Measurements from ENCODE around the gene FRS3. TPM values are rescaled to one million over a fixed set of nuclear protein-coding genes. Genes with fewer than 3 reads are reported as not detected.

Gene FRS3
- total and polyA plus RNA-seq, 2 of the 13 experiments (the other 11 are each of a cell fraction or from before 2014, with no cell fraction given): 3.0 to 7.4 TPM

- TF ChIP-seq ZHX1 (CRISPR knock-in tag; IDR thresholded peaks at IDR 0.05; ENCODE audit: low read depth) (no peak), PHF5A (CRISPR knock-in tag; IDR thresholded peaks at IDR 0.05; ENCODE audit: low read depth, unreplicated experiment) (no peak), AHDC1 (CRISPR knock-in tag; IDR thresholded peaks at IDR 0.05; ENCODE audit: borderline replicate concordance) (no peak), ARHGAP35 (CRISPR knock-in tag; IDR thresholded peaks at IDR 0.05; ENCODE audit: borderline replicate concordance) (0 out of 2 replicates have a peak, but pooled peaks have one; percentile 67), EED (CRISPR knock-in tag; IDR thresholded peaks at IDR 0.05) (no peak), ZNF576 (CRISPR knock-in tag; IDR thresholded peaks at IDR 0.05) (no peak), HNF1B (CRISPR knock-in tag; IDR thresholded peaks at IDR 0.05) (no peak), NR2F2 (IDR thresholded peaks at IDR 0.05; ENCODE audit: borderline replicate concordance, low read depth) (peak; percentile 37; the same call in 1 of the 2 replicates), ZNF24 (IDR thresholded peaks at IDR 0.05) (no peak), ETV5 (CRISPR knock-in tag; IDR thresholded peaks at IDR 0.05; ENCODE audit: borderline replicate concordance) (peak; percentile 67; the same call in 1 of the 2 replicates), MTF2 (CRISPR knock-in tag; IDR thresholded peaks at IDR 0.05; ENCODE audit: borderline replicate concordance) (no peak), SRY (CRISPR knock-in tag; IDR thresholded peaks at IDR 0.05) (no peak), ATF3 (CRISPR knock-in tag; IDR thresholded peaks at IDR 0.05) (no peak), HDAC1 (CRISPR knock-in tag; IDR thresholded peaks at IDR 0.05) (peak; percentile 38), HNRNPUL1 (IDR thresholded peaks at IDR 0.05; ENCODE audit: low read depth, low read length) (no peak), ZFP62 (CRISPR knock-in tag; IDR thresholded peaks at IDR 0.05) (no peak), SMAD3 (CRISPR knock-in tag; IDR thresholded peaks at IDR 0.05) (no peak)
These were observed 37.8 kb downstream of the FRS3 start (continued) for GRCh38 chr6:41741625-41742490.
